Activated T-helper 9 cell treated with anti-CD3 and anti-CD28 coated beads, Interleukin-2, amount 50 U/mL, for 16 hours (primary cell): ENCODE measurements around the gene ACACA.

Experiments used
- DNase-seq: peaks from one replicate; pipeline ENCODE4 v3.0.0-alpha.2; 2020; ENCODE audit warnings: low read depth

The ACACA gene

GRCh38 chr17:37231887-37232286, 174.7 kb downstream of the ACACA start:
- DNase-seq = no peak

GRCh38 chr17:37230633-37231032, 176.0 kb downstream of the ACACA start:
- no peak for DNase-seq

GRCh38 chr17:37225465-37225864, 181.2 kb downstream of the ACACA start:
- DNase-seq = no peak

- no peak for DNase-seq
Measured at GRCh38 chr17:37221865-37222264, 184.8 kb downstream of the ACACA start.

- no peak for DNase-seq
Measured at GRCh38 chr17:37220607-37220953, 186.1 kb downstream of the ACACA start.

GRCh38 chr17:37219876-37220606, 186.6 kb downstream of the ACACA start:
- DNase-seq = no peak

- DNase-seq = no peak
Measured at GRCh38 chr17:37218849-37219248, 187.8 kb downstream of the ACACA start.

- DNase-seq = no peak
Measured at GRCh38 chr17:37214416-37214815, 192.2 kb downstream of the ACACA start.

- no peak for DNase-seq
Measured at GRCh38 chr17:37213927-37214326, 192.7 kb downstream of the ACACA start.

GRCh38 chr17:37212179-37212578, 194.5 kb downstream of the ACACA start:
- DNase-seq = no peak

GRCh38 chr17:37211136-37211535, 195.5 kb downstream of the ACACA start:
- DNase-seq = no peak

- DNase-seq = no peak
Measured at GRCh38 chr17:37207103-37207502, 199.5 kb downstream of the ACACA start.

- DNase-seq = no peak
Measured at GRCh38 chr17:37206299-37206698, 200.3 kb downstream of the ACACA start.

- no peak for DNase-seq
Measured at GRCh38 chr17:37200497-37200896, 206.1 kb downstream of the ACACA start.

- no peak for DNase-seq
Measured at GRCh38 chr17:37197336-37197735, 209.3 kb downstream of the ACACA start.

GRCh38 chr17:37194208-37194607, 212.4 kb downstream of the ACACA start:
- no peak for DNase-seq

GRCh38 chr17:37191219-37191618, 215.4 kb downstream of the ACACA start:
- DNase-seq = no peak

GRCh38 chr17:37190493-37190892, 216.1 kb downstream of the ACACA start:
- DNase-seq = no peak

- no peak for DNase-seq
Measured at GRCh38 chr17:37188157-37188556, 218.5 kb downstream of the ACACA start.

GRCh38 chr17:37187262-37187661, 219.4 kb downstream of the ACACA start:
- no peak for DNase-seq

- DNase-seq = no peak
Measured at GRCh38 chr17:37182786-37183465, 223.7 kb downstream of the ACACA start.

GRCh38 chr17:37180376-37180775, 226.3 kb downstream of the ACACA start:
- DNase-seq = no peak

GRCh38 chr17:37179893-37180292, 226.7 kb downstream of the ACACA start:
- no peak for DNase-seq
